ENCODE results near the gene KRT77.
A peak's percentile ranks its signal among the peaks of the same experiment; 100 is the strongest.
"Not testable (repeated sequence)": the region's sequence is repeated elsewhere in the genome, so short reads cannot be mapped to it uniquely, and the experiment has no call there.

The KRT77 gene

GRCh38 chr12:52714887-52715281 lies 11.6 kb upstream of the KRT77 start:
- DNase-seq, result no peak
- peaks cover 0 to 11% (median 5%) of the 10 kb centered on the region in 4 experiments for H3K4me1 ChIP-seq (ENCODE audit: control extremely low read depth in 1 of 4, control insufficient read depth in 4 of 4, insufficient read depth in 4 of 4, low read length in 3 of 4)
- no peaks in the 10 kb centered on the region for H3K9me3 ChIP-seq (ENCODE audit: control extremely low read depth in 1 of 5, control insufficient read depth in 4 of 5, insufficient read depth in 2 of 5, low read depth in 1 of 5, low read length in 4 of 5)
- no peaks in the 10 kb centered on the region for H3K36me3 ChIP-seq (ENCODE audit: control insufficient read depth in 4 of 4, insufficient read depth in 4 of 4, low read length in 3 of 4)
- peaks cover 8 to 44% (median 29%) of the 10 kb centered on the region in 5 experiments for H3K27me3 ChIP-seq (replicated peaks in 2 of 5; ENCODE audit: control insufficient read depth in 4 of 5, insufficient read depth in 5 of 5, low read length in 4 of 5)
- ChIA-PET POLR2A (interaction anchor here (0.6 kb wide), 1 partner anchor 10 kb away, joined by 3 read pairs; no protein-coding TSS in a partner anchor), CTCF (interaction anchor here (0.7 kb wide), 1 partner anchor 166 kb away, joined by 3 read pairs; no protein-coding TSS in a partner anchor)
- no peak overlapping the region for H3K4me3 ChIP-seq (ENCODE audit: control insufficient read depth in 1 of 7, extremely low read depth in 1 of 7, insufficient read depth in 4 of 7, low read depth in 2 of 7, low read length in 6 of 7)
- no peak overlapping the region for H3K27ac ChIP-seq (ENCODE audit: insufficient read depth in 1 of 2, low read depth in 1 of 2, low read length in 2 of 2, poor library complexity in 1 of 2, severe bottlenecking in 2 of 2)
- 100% methylated on average over 1 of the region's 4 CpGs for WGBS (ENCODE audit: insufficient coverage)

GRCh38 chr12:52713960-52714886 lies 10.9 kb upstream of the KRT77 start:
- POLR2A ChIA-PET, result interaction anchor here (0.6 kb wide), 1 partner anchor 9 kb away, joined by 3 read pairs; no protein-coding TSS in a partner anchor

GRCh38 chr12:52712122-52712521 lies 8.8 kb upstream of the KRT77 start:
- H3K9me3 ChIP-seq (ENCODE audit: control extremely low read depth in 1 of 5, control insufficient read depth in 4 of 5, insufficient read depth in 2 of 5, low read depth in 1 of 5, low read length in 4 of 5); POLR2A ChIA-PET; CTCF ChIA-PET; H3K36me3 ChIP-seq (ENCODE audit: control insufficient read depth in 4 of 4, insufficient read depth in 4 of 4, low read length in 3 of 4); DNase-seq; H3K4me3 ChIP-seq (ENCODE audit: control insufficient read depth in 1 of 7, extremely low read depth in 1 of 7, insufficient read depth in 4 of 7, low read depth in 2 of 7, low read length in 6 of 7); H3K27ac ChIP-seq (ENCODE audit: insufficient read depth in 1 of 2, low read depth in 1 of 2, low read length in 2 of 2, poor library complexity in 1 of 2, severe bottlenecking in 2 of 2): not testable (repeated sequence)
- Histone ChIP-seq H3K27me3 (replicated peaks in 2 of 5; ENCODE audit: control insufficient read depth in 4 of 5, insufficient read depth in 5 of 5, low read length in 4 of 5) (peaks cover 8 to 42% (median 28%) of the 10 kb centered on the region in 5 experiments), H3K4me1 (ENCODE audit: control extremely low read depth in 1 of 4, control insufficient read depth in 4 of 4, insufficient read depth in 4 of 4, low read length in 3 of 4) (peaks cover 0 to 11% (median 5%) of the 10 kb centered on the region in 4 experiments)
- WGBS (ENCODE audit: insufficient coverage), result no CpG with 5 or more reads among the region's 6 CpGs

More at GRCh38 chr12:52713960-52714886, 10.9 kb upstream of the KRT77 start:
- CTCF ChIA-PET, result no interaction called here
- Histone ChIP-seq H3K4me1 (ENCODE audit: control extremely low read depth in 1 of 4, control insufficient read depth in 4 of 4, insufficient read depth in 4 of 4, low read length in 3 of 4) (peaks cover 0 to 11% (median 5%) of the 10 kb centered on the region in 4 experiments), H3K9me3 (ENCODE audit: control extremely low read depth in 1 of 5, control insufficient read depth in 4 of 5, insufficient read depth in 2 of 5, low read depth in 1 of 5, low read length in 4 of 5) (no peaks in the 10 kb centered on the region), H3K27me3 (replicated peaks in 2 of 5; ENCODE audit: control insufficient read depth in 4 of 5, insufficient read depth in 5 of 5, low read length in 4 of 5) (peaks cover 8 to 44% (median 29%) of the 10 kb centered on the region in 5 experiments), H3K36me3 (ENCODE audit: control insufficient read depth in 4 of 4, insufficient read depth in 4 of 4, low read length in 3 of 4) (no peaks in the 10 kb centered on the region), H3K27ac (ENCODE audit: insufficient read depth in 1 of 2, low read depth in 1 of 2, low read length in 2 of 2, poor library complexity in 1 of 2, severe bottlenecking in 2 of 2) (no peak overlapping the region), H3K4me3 (ENCODE audit: control insufficient read depth in 1 of 7, extremely low read depth in 1 of 7, insufficient read depth in 4 of 7, low read depth in 2 of 7, low read length in 6 of 7) (peak overlapping the region in 4 of 7 experiments; percentile 15 to 55 (median 48))
- 6% methylated on average over 63 of the region's 72 CpGs for WGBS (ENCODE audit: insufficient coverage)
- peak in 2 of 3 donors; percentile 36 to 46 for DNase-seq

- peak in 1 of 3 donors; percentile 13 for DNase-seq
- Histone ChIP-seq H3K36me3 (ENCODE audit: control insufficient read depth in 4 of 4, insufficient read depth in 4 of 4, low read length in 3 of 4) (no peaks in the 10 kb centered on the region), H3K4me3 (ENCODE audit: control insufficient read depth in 1 of 7, extremely low read depth in 1 of 7, insufficient read depth in 4 of 7, low read depth in 2 of 7, low read length in 6 of 7) (no peak overlapping the region), H3K27me3 (replicated peaks in 2 of 5; ENCODE audit: control insufficient read depth in 4 of 5, insufficient read depth in 5 of 5, low read length in 4 of 5) (peaks cover 8 to 33% (median 18%) of the 10 kb centered on the region in 5 experiments), H3K4me1 (ENCODE audit: control extremely low read depth in 1 of 4, control insufficient read depth in 4 of 4, insufficient read depth in 4 of 4, low read length in 3 of 4) (peaks cover 0 to 11% (median 5%) of the 10 kb centered on the region in 4 experiments), H3K27ac (ENCODE audit: insufficient read depth in 1 of 2, low read depth in 1 of 2, low read length in 2 of 2, poor library complexity in 1 of 2, severe bottlenecking in 2 of 2) (no peak overlapping the region), H3K9me3 (ENCODE audit: control extremely low read depth in 1 of 5, control insufficient read depth in 4 of 5, insufficient read depth in 2 of 5, low read depth in 1 of 5, low read length in 4 of 5) (no peaks in the 10 kb centered on the region)
- no CpG with 5 or more reads among the region's 1 CpG for WGBS (ENCODE audit: insufficient coverage)
- ChIA-PET POLR2A (no interaction called here), CTCF (interaction anchor here (1.0 kb wide), 1 partner anchor 166 kb away, joined by 3 read pairs; no protein-coding TSS in a partner anchor)
Observed at GRCh38 chr12:52710730-52711129, 7.4 kb upstream of the KRT77 start.

GRCh38 chr12:52708010-52708409 lies 4.7 kb upstream of the KRT77 start:
- Histone ChIP-seq H3K27ac (ENCODE audit: insufficient read depth in 1 of 2, low read depth in 1 of 2, low read length in 2 of 2, poor library complexity in 1 of 2, severe bottlenecking in 2 of 2) (no peak overlapping the region), H3K36me3 (ENCODE audit: control insufficient read depth in 4 of 4, insufficient read depth in 4 of 4, low read length in 3 of 4) (no peaks in the 10 kb centered on the region), H3K9me3 (ENCODE audit: control extremely low read depth in 1 of 5, control insufficient read depth in 4 of 5, insufficient read depth in 2 of 5, low read depth in 1 of 5, low read length in 4 of 5) (no peaks in the 10 kb centered on the region), H3K27me3 (replicated peaks in 2 of 5; ENCODE audit: control insufficient read depth in 4 of 5, insufficient read depth in 5 of 5, low read length in 4 of 5) (peaks cover 0 to 6% (median 5%) of the 10 kb centered on the region in 5 experiments), H3K4me1 (ENCODE audit: control extremely low read depth in 1 of 4, control insufficient read depth in 4 of 4, insufficient read depth in 4 of 4, low read length in 3 of 4) (no peaks in the 10 kb centered on the region), H3K4me3 (ENCODE audit: control insufficient read depth in 1 of 7, extremely low read depth in 1 of 7, insufficient read depth in 4 of 7, low read depth in 2 of 7, low read length in 6 of 7) (no peak overlapping the region)
- CTCF ChIA-PET, result interaction anchor here (1.1 to 1.6 kb wide), 3 partner anchors 11 to 81 kb away, joined by 3 to 5 read pairs (median 3); no protein-coding TSS in a partner anchor
- POLR2A ChIA-PET, result interaction anchor here (0.6 kb wide), 1 partner anchor 10 kb away, joined by 3 read pairs; no protein-coding TSS in a partner anchor
- WGBS (ENCODE audit: insufficient coverage), result 88% methylated on average over 1 of the region's 4 CpGs
- peak; percentile 11 to 31 (median 17) for DNase-seq

GRCh38 chr12:52704464-52704863 lies 1.1 kb upstream of the KRT77 start:
- no peaks in the 10 kb centered on the region for H3K4me1 ChIP-seq (ENCODE audit: control extremely low read depth in 1 of 4, control insufficient read depth in 4 of 4, insufficient read depth in 4 of 4, low read length in 3 of 4)
- ChIA-PET POLR2A (no interaction called here), CTCF (no interaction called here)

GRCh38 chr12:52703878-52704277 lies 554 bp upstream of the KRT77 start:
- no peak overlapping the region for H3K4me3 ChIP-seq (ENCODE audit: control insufficient read depth in 1 of 7, extremely low read depth in 1 of 7, insufficient read depth in 4 of 7, low read depth in 2 of 7, low read length in 6 of 7)
- CTCF ChIA-PET, result no interaction called here
- no peaks in the 10 kb centered on the region for H3K4me1 ChIP-seq (ENCODE audit: control extremely low read depth in 1 of 4, control insufficient read depth in 4 of 4, insufficient read depth in 4 of 4, low read length in 3 of 4)
- no CpG with 5 or more reads among the region's 1 CpG for WGBS (ENCODE audit: insufficient coverage)
- no peaks in the 10 kb centered on the region for H3K9me3 ChIP-seq (ENCODE audit: control extremely low read depth in 1 of 5, control insufficient read depth in 4 of 5, insufficient read depth in 2 of 5, low read depth in 1 of 5, low read length in 4 of 5)
- peak; percentile 16 to 62 (median 41) for DNase-seq
- H3K27me3 ChIP-seq (replicated peaks in 2 of 5; ENCODE audit: control insufficient read depth in 4 of 5, insufficient read depth in 5 of 5, low read length in 4 of 5), result peaks cover 0 to 5% (median 0%) of the 10 kb centered on the region in 5 experiments
- no peak overlapping the region for H3K27ac ChIP-seq (ENCODE audit: insufficient read depth in 1 of 2, low read depth in 1 of 2, low read length in 2 of 2, poor library complexity in 1 of 2, severe bottlenecking in 2 of 2)
- H3K36me3 ChIP-seq (ENCODE audit: control insufficient read depth in 4 of 4, insufficient read depth in 4 of 4, low read length in 3 of 4), result no peaks in the 10 kb centered on the region
- POLR2A ChIA-PET, result no interaction called here

More at GRCh38 chr12:52704464-52704863, 1.1 kb upstream of the KRT77 start:
- no peak overlapping the region for H3K4me3 ChIP-seq (ENCODE audit: control insufficient read depth in 1 of 7, extremely low read depth in 1 of 7, insufficient read depth in 4 of 7, low read depth in 2 of 7, low read length in 6 of 7)
- peaks cover 0 to 5% (median 0%) of the 10 kb centered on the region in 5 experiments for H3K27me3 ChIP-seq (replicated peaks in 2 of 5; ENCODE audit: control insufficient read depth in 4 of 5, insufficient read depth in 5 of 5, low read length in 4 of 5)
- no peaks in the 10 kb centered on the region for H3K9me3 ChIP-seq (ENCODE audit: control extremely low read depth in 1 of 5, control insufficient read depth in 4 of 5, insufficient read depth in 2 of 5, low read depth in 1 of 5, low read length in 4 of 5)
- no peak for DNase-seq
- no peak overlapping the region for H3K27ac ChIP-seq (ENCODE audit: insufficient read depth in 1 of 2, low read depth in 1 of 2, low read length in 2 of 2, poor library complexity in 1 of 2, severe bottlenecking in 2 of 2)
- 91% methylated on average over 5 of the region's 7 CpGs for WGBS (ENCODE audit: insufficient coverage)
- no peaks in the 10 kb centered on the region for H3K36me3 ChIP-seq (ENCODE audit: control insufficient read depth in 4 of 4, insufficient read depth in 4 of 4, low read length in 3 of 4)

Measured in common myeloid progenitor, CD34-positive (primary cell).